Measurements from ENCODE around the gene RHBDD1.

Gene RHBDD1

DNA sequence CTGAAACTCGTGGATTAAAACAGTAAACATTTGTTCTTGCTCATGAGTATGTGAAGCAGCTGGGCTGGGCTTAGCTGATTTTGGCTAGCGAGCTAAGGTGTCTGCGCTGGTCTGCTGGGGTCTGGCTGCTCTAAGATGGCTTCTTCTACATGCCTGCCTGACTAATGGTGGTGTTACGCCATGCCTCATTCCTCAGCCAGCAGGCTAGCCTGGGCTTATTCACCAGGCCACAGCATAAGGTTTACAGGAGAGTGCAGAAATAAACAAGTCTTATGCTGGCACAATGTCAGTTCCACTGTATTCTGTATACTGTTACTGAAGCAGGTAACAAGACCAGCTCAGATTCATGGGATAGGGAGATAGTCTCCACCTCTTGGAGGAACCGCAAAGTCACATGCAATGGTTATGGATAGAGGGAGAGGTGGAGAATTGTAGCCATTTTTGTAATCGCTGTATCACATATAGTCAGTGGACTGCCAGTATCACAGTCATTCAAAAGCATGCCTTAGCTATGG, 80.0 kb downstream of the RHBDD1 start:
- DNase-seq (ENCODE audit: low read depth in 2 of 2) = no peak

DNA sequence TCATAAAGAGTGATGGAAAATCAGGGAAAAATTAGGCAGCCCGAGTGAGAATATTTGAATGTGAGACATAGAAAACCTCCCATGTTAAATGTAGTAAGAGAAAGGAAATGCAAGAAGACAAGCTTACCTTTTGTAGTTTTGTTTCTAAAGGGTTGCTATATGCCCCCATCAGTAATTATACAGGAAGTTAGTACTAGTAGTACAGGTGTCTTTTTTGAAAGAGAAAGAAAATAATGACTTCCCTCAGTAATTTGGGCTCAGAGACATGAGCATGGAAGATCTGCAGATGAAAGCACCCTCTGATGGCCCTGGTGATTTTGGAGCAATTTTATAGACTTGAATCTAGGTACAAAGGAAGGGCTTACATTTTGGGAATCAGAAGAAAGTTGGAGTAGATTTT, 80.8 kb downstream of the RHBDD1 start:
- DNase-seq (ENCODE audit: low read depth in 2 of 2) = no peak

DNA sequence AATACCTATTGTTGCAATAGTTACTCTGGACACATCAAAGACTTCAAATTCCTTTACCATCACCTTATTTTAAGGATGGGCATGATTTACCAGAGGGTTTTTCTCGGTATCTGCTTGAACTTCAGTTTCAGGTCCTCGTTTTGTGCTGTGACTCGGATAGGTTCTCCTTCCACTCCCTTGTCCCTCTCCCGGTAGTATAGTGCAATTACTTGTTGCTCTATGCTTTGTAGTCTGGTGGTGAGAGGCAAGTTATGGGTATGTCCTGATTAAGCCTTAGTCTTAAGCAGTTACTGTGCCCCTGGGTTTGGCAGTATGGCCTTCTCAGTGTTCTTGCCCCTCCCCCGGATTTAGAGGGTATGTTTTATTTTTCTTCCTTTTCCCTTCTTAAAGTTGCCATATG, 96.6 kb downstream of the RHBDD1 start:
- DNase-seq (ENCODE audit: low read depth in 2 of 2) = no peak

DNA sequence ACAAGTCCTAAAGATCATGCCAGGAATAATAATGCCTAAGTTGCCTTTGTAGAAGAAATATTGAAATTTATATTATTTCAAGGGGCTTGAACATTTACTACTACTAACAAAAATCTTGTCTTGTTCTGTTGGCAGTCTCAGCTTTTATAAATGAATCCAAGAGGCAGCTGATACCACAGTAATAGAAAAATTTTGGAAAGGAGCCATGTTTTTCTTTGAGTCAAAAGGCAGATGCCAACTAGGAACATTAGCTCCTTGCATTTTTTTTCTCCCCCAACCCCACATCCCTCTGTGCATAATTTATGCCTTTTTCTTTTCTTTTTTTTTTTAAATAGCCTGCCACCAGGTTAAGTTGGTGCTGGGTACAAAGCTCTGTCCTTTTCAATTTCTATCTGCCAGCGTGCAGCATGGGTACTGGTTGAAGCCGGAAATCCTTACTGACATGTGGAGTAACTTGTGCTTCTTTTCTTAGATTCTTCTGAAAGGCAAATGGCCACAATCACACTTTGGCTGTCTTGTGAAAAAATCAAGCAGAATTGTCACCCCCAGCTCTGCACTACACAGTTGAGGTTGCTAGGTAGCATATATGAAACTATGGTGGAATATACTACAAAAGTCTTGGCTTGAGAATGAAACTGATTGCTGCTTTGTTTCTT, 98.8 kb downstream of the RHBDD1 start:
- no peak for DNase-seq (ENCODE audit: low read depth in 2 of 2)

DNA sequence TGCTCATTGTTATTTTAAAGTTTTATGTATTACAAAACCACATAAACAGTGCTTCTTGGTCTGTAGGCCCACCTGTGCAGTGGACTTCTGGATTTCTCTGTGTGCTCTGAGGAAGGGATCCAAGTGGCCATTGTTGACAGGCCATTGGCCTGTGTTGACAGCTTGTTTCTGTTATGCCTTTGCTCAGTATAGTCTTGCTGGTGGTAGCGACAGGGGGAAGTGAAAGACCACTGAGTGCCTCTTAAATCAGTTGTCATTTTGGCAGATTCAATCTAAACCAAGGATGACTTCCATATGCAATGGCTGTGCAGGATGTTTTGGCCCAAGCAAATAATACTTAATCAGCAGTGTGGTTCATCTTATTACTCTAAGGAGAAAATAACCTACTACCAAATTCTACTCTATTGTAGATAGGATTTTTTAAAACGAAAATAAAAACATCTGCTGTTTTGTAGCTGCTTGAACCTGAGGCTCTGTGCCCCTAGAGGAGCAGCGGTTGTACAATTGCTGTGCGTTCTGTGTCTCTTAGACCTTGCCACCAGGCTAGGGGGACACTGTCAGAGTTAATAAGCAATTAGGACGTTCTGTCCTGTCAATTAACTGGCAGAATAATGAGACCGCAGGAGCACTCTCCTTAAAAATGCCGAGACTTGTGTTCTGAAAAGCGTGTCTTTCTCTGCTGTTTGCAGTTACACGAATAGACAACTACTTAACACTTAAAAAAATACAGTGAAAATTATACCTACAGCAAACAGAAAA, 108.2 kb downstream of the RHBDD1 start:
- no peak for DNase-seq (ENCODE audit: low read depth in 2 of 2)

DNA sequence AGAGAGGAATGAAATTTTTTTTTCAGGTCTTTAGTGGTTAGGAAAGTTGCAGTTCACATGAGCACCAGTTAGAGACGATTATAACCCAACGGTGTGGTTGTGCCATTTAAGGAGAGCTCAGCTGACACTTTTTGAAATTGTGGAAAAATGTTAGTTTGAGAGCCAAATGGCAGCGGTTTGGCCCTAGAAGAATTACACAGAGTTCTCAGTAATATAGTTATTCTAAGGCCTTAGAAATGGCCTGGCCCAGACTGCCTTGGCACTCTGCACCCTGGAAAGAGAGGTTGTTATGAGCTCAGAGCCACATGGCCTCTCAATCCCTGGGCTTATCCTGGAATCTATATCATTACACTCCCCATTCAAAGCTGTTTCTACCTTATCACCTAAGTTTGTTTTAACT, 117.4 kb downstream of the RHBDD1 start:
- no peak for DNase-seq (ENCODE audit: low read depth in 2 of 2)

DNA sequence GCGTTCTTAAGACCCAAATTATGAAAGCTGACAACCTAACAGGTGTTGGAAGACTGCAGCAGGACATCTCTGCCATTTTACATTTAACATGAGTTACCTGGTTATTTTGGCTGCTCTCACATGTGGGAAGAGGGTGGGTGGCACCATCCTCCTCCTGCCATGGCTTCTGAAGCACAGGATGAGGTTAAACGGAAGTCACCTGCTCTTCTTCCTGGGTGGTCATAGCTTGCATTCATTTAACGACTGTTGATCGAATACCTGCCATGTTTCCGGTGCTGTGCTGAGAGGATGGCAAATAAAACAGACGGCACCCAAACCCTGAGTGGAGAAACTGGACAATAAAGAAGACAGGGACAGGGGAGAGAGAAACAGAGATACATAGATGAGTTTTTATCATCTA, 118.0 kb downstream of the RHBDD1 start:
- no peak for DNase-seq (ENCODE audit: low read depth in 2 of 2)

DNA sequence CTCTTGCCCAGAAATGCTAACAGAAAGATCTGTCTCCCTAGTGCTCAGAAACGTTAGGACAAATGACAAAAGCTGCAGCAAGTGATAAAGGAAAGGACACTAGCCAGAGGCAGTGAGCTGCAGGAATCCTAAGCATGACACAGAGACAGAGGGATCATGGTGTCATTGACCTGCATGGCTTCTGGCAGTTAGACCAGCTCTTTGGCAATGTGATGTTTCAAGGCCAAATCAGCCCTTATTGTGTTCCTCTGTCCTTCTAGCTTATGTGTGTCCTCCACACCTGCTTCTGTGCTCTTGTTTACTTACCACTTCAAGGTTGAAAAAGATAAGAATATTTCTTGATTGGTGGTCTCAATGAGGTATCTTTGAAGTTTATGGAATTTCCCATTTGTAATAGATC, 120.8 kb downstream of the RHBDD1 start:
- DNase-seq (ENCODE audit: low read depth in 2 of 2) = no peak

DNA sequence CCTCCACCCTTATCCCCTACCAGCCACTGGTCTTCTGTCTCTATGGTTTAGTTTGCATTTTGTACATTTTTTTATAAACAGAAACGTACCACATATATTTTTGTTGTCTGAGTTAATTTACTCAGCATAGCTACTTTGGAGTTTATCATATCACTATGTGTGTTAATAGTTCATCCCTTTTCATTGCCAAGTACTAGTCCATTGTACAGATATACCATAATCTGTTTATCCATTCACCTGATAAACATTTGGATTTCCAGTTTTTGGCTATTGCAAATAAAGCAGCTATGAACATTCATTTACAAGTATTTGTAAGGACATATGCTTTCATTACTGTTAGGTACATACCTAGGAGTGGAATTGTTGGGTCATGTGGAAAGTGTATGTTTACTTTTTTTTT, 123.6 kb downstream of the RHBDD1 start:
- DNase-seq (ENCODE audit: low read depth in 2 of 2) = no peak

DNA sequence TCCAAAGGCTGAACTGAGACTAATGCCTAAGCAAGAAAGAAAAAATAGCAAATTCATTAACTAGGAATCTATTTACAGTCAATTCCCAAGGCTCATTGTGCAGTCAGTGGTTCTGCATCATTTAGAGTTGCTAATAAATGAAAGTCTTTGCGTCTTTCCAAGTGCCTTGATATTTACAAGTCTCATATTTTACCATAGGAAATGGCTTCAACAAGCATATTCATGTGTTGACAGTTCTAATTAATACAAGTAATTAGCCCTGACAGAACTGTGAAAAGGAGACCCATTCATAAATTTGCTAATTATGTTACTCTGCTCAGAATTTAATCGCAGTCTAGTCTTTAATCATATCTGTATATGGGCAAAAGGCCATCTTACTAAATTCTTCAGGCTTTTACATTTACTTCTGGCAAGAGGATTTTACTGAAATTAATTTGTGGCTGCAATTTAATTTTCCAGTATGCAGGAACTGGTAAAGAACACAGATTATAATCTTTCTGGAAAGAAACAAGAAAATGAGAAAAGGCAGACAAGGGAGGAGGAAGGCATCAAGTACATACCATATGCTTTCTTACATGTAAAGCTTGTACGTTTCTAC, 126.4 kb downstream of the RHBDD1 start:
- no peak for DNase-seq (ENCODE audit: low read depth in 2 of 2)

DNA sequence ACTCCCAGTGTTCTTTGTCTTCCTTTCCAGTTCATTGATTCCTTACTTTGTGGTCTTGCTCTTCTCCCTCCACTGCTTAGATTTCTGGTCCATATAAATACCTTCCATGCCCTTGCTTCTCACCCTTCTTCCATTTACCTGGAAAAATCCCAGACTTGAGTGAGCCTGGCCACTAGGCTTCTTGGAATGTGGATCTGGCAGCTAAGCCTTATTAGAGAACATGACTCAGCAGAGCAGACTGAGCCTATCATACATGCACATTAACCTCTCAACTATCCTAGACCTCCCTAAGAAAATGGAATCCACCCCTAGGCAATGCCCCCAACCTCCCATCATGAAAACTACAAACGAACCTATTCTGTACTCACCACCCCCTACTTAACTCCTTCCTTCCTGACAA, 127.7 kb downstream of the RHBDD1 start:
- DNase-seq (ENCODE audit: low read depth in 2 of 2) = no peak

DNA sequence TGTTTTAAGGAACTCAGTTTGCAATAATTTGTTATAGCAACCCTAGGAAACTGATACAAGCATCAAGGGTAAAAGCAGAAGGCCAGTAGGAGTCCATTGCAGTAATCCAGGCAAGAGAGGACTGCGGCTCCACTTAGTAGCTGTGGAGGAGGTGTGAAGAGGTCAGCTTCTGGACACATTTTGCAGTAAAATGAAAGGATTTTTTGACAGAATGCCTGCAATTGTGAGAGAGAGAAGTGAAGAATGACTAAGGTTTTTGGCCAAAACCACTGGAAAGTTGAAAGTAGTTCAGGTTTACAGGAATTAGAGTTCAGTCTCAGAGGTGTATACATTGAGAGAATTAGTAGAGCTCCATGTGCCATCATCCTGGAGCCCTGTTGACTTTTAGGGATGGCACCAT, 129.5 kb downstream of the RHBDD1 start:
- no peak for DNase-seq (ENCODE audit: low read depth in 2 of 2)

DNA sequence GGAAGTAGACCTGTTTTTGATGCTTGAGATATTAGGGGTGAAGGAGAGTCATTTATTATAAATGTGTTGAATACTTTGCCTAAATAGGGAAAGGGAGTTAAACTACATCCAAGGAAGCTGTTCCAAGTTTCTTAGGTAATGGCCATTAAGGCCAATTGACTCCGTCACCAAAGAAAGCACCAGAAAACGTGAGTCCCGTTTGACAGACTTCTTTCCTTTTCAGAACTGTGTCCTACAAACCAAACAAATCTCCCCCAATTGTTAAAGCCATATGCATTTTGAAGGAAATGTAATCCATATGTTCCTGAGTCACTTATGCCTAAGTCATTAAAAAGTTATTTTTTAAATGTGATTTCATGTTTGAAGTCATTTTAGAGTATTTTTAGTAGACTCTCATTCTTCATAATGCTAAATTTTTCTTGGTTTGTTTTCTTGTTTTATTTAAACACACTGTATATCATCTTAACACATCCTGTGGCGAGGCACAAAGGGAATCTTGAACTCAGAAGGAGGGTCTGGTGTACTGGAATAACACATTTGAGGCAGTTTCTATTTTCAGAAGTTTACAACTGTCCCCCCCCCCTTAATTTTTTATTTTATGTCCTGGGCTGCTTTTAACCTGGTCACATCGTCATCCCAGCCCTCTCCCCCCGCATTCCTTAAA, 133.7 kb downstream of the RHBDD1 start:
- DNase-seq (ENCODE audit: low read depth in 2 of 2) = no peak

DNA sequence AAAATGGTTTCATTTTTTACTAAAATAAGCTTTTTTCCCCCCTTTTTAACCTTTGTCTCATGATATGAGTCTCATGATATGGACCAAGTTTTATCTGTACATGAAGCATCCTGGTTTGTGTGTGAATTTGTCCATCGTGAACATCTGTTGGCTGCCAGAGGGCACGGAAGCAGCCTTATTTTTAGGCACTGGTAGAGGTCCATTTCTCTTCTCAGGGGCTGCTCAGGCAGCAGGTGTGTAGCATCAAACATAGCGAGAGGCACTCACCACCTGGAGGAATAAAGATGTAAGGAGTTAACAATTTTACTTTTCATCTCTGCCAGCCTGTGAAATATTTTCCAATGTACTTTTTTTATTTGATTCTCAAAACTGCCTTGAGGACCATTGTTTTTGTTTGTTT, 134.5 kb downstream of the RHBDD1 start:
- no peak for DNase-seq (ENCODE audit: low read depth in 2 of 2)

DNA sequence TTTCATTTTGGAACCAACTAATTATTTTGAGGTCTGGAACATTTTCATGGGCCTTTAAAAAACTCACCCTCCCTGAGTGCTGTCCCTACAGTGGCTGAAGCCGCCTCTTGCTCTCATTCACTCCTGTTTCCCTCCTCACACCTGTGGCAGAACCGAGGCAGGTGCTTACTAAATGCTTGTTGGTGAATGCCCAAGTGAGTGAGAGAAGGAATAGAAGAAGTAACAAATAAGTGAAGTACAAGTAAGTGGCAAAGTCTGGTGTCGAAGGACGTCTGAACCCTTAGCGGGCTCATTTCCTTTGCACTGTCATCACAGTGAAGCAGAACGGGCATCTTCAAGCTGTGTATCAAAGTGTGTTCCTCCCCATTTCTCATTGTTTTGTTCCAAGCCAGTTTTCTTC, 135.2 kb downstream of the RHBDD1 start:
- DNase-seq (ENCODE audit: low read depth in 2 of 2) = no peak

DNA sequence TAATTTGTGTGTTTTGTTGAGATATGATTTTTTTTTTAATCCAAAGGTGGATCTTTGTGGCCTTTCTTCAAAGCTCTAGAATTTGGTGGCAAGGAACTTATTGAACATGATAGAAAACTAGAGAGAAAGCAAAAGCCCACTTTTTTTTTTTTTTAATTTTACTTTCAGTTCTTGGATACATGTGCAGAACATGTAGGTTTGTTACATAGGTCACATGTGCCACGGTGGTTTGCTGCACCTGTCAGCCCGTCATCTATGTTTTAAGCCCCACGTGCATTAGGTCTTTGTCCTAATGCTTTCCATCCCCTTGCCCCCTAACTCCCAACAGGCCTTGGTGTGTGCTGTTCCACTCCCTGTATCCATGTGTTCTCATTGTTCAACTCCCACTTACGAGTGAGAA, 135.9 kb downstream of the RHBDD1 start:
- no peak for DNase-seq (ENCODE audit: low read depth in 2 of 2)

DNA sequence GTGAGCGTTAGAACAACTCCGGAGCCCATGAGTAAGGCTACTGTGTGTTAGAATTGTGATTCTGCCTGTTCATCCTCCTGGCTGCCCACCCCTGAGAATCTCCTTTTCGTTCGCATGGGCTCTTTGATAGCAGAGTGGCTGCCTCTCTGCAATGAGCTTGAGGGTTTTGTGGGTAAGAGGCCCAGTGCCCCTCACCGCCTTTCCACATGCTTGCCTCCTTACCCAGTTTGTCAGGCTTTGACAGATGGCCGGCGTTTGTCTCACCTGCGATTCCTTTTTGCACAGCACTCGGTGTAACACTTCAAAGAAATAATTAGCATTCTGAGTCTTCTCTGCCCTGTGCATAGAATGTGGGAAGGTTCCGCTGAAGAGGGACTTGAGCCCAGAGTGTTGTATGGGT, 138.0 kb downstream of the RHBDD1 start:
- no peak for DNase-seq (ENCODE audit: low read depth in 2 of 2)

DNA sequence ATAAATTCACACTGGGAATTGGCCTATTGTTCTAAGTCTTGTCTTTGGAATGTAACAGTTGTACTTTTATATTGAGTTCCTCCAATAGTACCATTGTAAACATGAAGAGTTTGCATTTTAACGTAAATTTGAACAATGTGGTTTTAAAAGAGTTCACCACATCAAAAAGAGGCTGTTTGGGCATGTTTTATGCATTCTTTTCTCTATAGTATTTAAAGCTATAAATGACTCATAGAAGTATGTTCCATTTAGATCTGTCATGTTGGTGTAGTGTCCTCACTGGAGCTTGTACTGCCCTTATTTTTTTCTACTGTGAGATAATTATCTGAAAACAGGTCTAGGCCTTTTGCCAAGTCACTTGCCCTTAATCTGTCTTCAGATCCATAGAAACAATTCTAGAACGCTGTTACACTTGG, 141.9 kb downstream of the RHBDD1 start:
- DNase-seq (ENCODE audit: low read depth in 2 of 2) = no peak

DNA sequence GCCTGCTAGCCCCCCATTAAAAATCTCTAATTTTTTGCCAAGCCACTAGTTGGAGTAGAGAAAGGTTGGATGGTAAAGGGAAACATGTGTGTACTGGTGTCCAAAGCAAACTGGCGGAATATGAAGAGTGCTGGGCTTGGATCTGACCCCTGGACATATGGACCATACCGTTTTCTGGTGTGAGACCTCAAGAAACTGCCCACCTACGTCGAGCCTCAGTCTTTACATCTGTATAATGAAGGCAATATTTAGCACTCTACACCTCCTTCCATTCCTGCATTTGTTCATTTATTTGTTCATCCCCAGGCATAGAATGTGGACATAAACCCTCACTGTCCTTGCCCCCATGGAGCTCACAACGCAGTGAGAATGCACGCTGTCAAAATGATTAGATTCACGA, 142.4 kb downstream of the RHBDD1 start:
- DNase-seq (ENCODE audit: low read depth in 2 of 2) = no peak

DNA sequence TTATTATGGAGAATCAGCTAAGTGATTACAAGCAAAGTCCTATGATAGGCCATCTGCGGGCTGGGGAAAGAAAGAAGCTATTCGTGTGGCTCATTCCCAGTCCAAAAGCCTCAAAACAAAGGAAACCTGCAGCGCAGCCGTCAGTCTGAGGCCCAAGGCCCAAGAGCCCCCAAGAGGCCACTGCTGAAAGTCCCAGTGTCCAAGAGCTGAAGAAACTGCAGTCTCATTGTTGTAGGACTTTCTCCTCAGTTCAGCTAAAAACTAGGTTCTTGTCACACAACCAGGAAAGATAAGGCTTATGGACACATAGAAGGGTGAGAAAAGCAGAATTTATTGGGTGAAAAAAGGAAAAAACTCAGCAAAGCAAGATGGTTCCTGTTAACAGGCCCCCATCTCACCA, 143.2 kb downstream of the RHBDD1 start:
- no peak for DNase-seq (ENCODE audit: low read depth in 2 of 2)

DNA sequence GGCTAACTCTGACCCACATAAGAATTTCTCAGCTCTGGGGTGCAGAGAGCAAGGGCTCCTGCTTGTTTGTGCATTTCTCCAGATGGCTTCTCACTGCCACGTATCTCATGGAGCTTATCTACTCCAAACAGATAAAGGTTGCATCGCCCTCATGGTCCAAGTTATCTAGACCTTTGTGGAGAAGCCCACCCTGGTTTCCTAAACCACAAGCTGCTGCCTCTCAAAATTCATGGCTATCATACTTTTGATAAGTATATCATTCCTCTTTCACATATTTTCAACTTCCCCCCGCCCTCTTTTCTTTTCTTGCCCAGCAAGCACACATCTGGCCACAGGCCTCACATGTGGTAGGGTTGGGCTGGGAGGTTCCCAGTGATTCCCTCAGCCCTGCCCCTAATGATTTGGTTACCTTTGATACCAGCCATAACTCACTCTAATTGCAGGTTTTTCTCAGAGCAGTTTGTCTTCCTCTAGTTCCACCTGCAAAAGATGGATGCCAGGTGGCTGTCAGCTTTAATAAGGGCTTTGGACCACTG, 146.0 kb downstream of the RHBDD1 start:
- no peak for DNase-seq (ENCODE audit: low read depth in 2 of 2)

Data from stimulated activated CD4-positive, alpha-beta T cell treated with anti-CD3 and anti-CD28 coated beads, Interleukin-1b, Interleukin-23, amount 100 ng/mL, for 1 hour (primary cell).